Neural cell (in vitro differentiated cells): ENCODE results near the gene VPS13D.

ENCODE experiments used
- CTCF ChIP-seq: fragments of 450-650 bp; IDR thresholded peaks from 2 replicates; pipeline ENCODE4 v1.5.1; 2014; ENCODE audit warnings: antibody characterized with exemption, mild to moderate bottlenecking, moderate library complexity; ENCODE audit not compliant: poor library complexity, severe bottlenecking
- REST ChIP-seq: IDR thresholded peaks from 2 replicates; pipeline ENCODE4 v1.6.1; 2012; ENCODE audit warnings: borderline replicate concordance

- TF ChIP-seq REST, result no peak
- no peak for TF ChIP-seq CTCF
Measured at GRCh38 chr1:12345350-12346217, 115.8 kb downstream of the VPS13D start.
